ENCODE results near the gene FBLN2. TPM values are rescaled to one million over a fixed set of nuclear protein-coding genes. Genes with fewer than 3 reads are reported as not detected.

Gene FBLN2
- total and polyA plus RNA-seq, 2 of the 4 experiments (the other 2 are of a cell fraction), result 11.8 to 60.8 TPM

DNA sequence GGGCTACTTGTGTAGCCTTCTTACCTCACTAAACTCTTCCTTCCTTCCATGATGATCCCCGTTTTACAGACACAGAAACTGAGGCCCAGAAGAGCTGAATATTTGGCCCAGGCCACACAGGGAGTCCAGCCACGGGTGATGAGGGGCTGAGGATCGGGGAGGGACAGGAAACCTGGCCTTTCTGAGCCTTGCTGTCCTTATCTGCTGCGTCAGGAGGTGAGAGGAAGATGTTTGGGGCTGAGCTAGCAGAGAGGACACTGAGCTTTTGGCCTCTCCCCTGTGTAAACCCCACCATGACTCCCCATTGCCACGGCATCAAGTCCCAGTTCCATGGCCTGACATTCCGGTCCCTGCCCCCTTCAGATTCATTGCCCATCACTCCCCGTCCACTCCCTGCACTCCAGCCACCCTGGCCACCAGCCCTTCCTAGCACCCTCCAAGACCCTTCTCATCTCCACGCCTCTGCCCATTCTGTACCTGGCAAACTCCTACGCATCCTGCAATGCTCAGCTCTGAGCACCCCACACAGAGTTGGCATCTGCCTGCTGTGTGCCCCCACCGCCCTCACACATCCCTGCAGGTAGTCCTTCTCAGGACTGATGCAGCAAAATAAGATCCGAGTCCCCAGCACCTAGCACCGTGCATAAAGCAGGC, 103.0 kb downstream of the FBLN2 start:
- Histone ChIP-seq H3K27me3 (ENCODE audit: control insufficient read depth, insufficient read depth, low read length) (peaks cover 5% of the 10 kb centered on the region; the same call in 1 of the 2 replicates), H4K8ac (ENCODE audit: low read depth in 2 of 2, low read length in 2 of 2) (no peak overlapping the region), H3K79me1 (ENCODE audit: low read depth in 1 of 2, low read length in 2 of 2) (no peaks in the 10 kb centered on the region), H2AK5ac (ENCODE audit: low read depth, low read length) (no peak overlapping the region), H3K18ac (ENCODE audit: low read depth, low read length) (no peak overlapping the region), H3K56ac (ENCODE audit: extremely low read depth, insufficient read depth, low read length) (no peak overlapping the region), H2BK15ac (ENCODE audit: low read depth, low read length) (no peak overlapping the region), H2BK20ac (ENCODE audit: low read depth, low read length) (no peak overlapping the region), H4K91ac (ENCODE audit: insufficient read depth, low read depth, low read length) (no peak overlapping the region), H3K27ac (ENCODE audit: insufficient read depth, low read length) (no peak overlapping the region), H4K5ac (ENCODE audit: low read depth, low read length) (no peak overlapping the region), H3K36me3 (ENCODE audit: control insufficient read depth, insufficient read depth, low read length) (no peaks in the 10 kb centered on the region), H4K20me1 (ENCODE audit: insufficient read depth, low read length) (0 out of 2 replicates have a peak, but pooled peaks cover 3% of the 10 kb centered on the region), H2AFZ (replicated peaks; ENCODE audit: low read length, poor library complexity) (peak overlapping the region; percentile 11), H3K4ac (ENCODE audit: low read depth, low read length) (no peak overlapping the region), H3K9ac (ENCODE audit: low read depth, low read length) (no peak overlapping the region), H3K14ac (replicated peaks; ENCODE audit: low read depth, low read length) (no peak overlapping the region), H2BK5ac (ENCODE audit: low read depth, low read length, poor library complexity, severe bottlenecking) (no peak overlapping the region), H2BK120ac (ENCODE audit: low read depth, low read length) (no peak overlapping the region), H3K4me1 (ENCODE audit: control insufficient read depth, insufficient read depth, low read length) (peaks cover 1% of the 10 kb centered on the region; the same call in 1 of the 2 replicates), H3K9me3 (ENCODE audit: control insufficient read depth, insufficient read depth, low read length) (no peaks in the 10 kb centered on the region), H3K23ac (ENCODE audit: low read depth, low read length) (no peak overlapping the region), H3K9me1 (ENCODE audit: insufficient read depth, low read length) (0 out of 2 replicates have a peak, but pooled peaks cover 2% of the 10 kb centered on the region), H3K4me3 (ENCODE audit: insufficient read depth, low read depth, low read length) (no peak overlapping the region), H3K4me2 (ENCODE audit: low read depth, low read length) (no peak overlapping the region), H2AK9ac (replicated peaks; ENCODE audit: low read depth, low read length, poor library complexity) (peak overlapping the region; percentile 28)
- intact Hi-C loops (cut with micrococcal nuclease), result no loop called here
- ATAC-seq (ENCODE audit: low read depth) (no peak), DNase-seq (no peak)
- no TSS peak for BruUV-seq (replicated peaks)
- no peak for TF ChIP-seq CEBPB (IDR thresholded peaks at IDR 0.05; ENCODE audit: low read depth, low read length)
- no peak for TF ChIP-seq BHLHE40 (IDR thresholded peaks at IDR 0.05; ENCODE audit: low read depth, low read length)
- TF ChIP-seq, protein P1, sequence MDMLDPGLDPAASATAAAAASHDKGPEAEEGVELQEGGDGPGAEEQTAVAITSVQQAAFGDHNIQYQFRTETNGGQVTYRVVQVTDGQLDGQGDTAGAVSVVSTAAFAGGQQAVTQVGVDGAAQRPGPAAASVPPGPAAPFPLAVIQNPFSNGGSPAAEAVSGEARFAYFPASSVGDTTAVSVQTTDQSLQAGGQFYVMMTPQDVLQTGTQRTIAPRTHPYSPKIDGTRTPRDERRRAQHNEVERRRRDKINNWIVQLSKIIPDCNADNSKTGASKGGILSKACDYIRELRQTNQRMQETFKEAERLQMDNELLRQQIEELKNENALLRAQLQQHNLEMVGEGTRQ (IDR thresholded peaks at IDR 0.05; ENCODE audit: low read depth, low read length), result no peak
- TF ChIP-seq SMC3 (IDR thresholded peaks at IDR 0.05; ENCODE audit: low read depth, low read length), result no peak
- no peak for TF ChIP-seq MAFK (IDR thresholded peaks at IDR 0.05; ENCODE audit: low read depth, low read length)
- TF ChIP-seq RCOR1 (IDR thresholded peaks at IDR 0.05; ENCODE audit: insufficient replicate concordance, low read length), result no peak
- TF ChIP-seq NFE2L2 (IDR thresholded peaks at IDR 0.05; ENCODE audit: low read depth, low read length), result no peak
- no peak for TF ChIP-seq MXI1 (IDR thresholded peaks at IDR 0.05; ENCODE audit: borderline replicate concordance, low read depth, low read length)
- no peak for TF ChIP-seq RFX5 (IDR thresholded peaks at IDR 0.05; ENCODE audit: low read depth, low read length)
- TF ChIP-seq FOS (IDR thresholded peaks at IDR 0.05; ENCODE audit: low read depth, low read length), result no peak
- TF ChIP-seq CHD1 (IDR thresholded peaks at IDR 0.05; ENCODE audit: low read depth, low read length), result no peak
- TF ChIP-seq RAD21 (IDR thresholded peaks at IDR 0.05; ENCODE audit: low read length), result no peak
- TF ChIP-seq, protein P2, sequence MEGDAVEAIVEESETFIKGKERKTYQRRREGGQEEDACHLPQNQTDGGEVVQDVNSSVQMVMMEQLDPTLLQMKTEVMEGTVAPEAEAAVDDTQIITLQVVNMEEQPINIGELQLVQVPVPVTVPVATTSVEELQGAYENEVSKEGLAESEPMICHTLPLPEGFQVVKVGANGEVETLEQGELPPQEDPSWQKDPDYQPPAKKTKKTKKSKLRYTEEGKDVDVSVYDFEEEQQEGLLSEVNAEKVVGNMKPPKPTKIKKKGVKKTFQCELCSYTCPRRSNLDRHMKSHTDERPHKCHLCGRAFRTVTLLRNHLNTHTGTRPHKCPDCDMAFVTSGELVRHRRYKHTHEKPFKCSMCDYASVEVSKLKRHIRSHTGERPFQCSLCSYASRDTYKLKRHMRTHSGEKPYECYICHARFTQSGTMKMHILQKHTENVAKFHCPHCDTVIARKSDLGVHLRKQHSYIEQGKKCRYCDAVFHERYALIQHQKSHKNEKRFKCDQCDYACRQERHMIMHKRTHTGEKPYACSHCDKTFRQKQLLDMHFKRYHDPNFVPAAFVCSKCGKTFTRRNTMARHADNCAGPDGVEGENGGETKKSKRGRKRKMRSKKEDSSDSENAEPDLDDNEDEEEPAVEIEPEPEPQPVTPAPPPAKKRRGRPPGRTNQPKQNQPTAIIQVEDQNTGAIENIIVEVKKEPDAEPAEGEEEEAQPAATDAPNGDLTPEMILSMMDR (conservative IDR thresholded peaks at IDR 0.05; ENCODE audit: low read depth, low read length), result no peak
- TF ChIP-seq, protein P3, sequence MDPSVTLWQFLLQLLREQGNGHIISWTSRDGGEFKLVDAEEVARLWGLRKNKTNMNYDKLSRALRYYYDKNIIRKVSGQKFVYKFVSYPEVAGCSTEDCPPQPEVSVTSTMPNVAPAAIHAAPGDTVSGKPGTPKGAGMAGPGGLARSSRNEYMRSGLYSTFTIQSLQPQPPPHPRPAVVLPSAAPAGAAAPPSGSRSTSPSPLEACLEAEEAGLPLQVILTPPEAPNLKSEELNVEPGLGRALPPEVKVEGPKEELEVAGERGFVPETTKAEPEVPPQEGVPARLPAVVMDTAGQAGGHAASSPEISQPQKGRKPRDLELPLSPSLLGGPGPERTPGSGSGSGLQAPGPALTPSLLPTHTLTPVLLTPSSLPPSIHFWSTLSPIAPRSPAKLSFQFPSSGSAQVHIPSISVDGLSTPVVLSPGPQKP (IDR thresholded peaks at IDR 0.05; ENCODE audit: borderline replicate concordance, low read depth, low read length), result no peak
- TF ChIP-seq POLR2A (IDR thresholded peaks at IDR 0.05; ENCODE audit: low read depth, low read length), result no peak
- no peak for TF ChIP-seq MAZ (IDR thresholded peaks at IDR 0.05; ENCODE audit: borderline replicate concordance, low read depth, low read length)
- CTCF ChIA-PET, result no interaction called here
- WGBS, 2 experiments (ENCODE audit: extremely low coverage in 2 of 2, insufficient read length in 1 of 2), result 95% methylated on average over 5 of the region's 12 CpGs; no CpG with 5 or more reads in 1 of the 2 experiments
- in situ Hi-C loops (cut with MboI; ENCODE audit: low sequenced_read_pairs), result no loop called here
- POLR2A ChIA-PET (ENCODE audit: unreplicated experiment), result interaction anchor here (0.5 kb wide), 1 partner anchor 555 kb away, joined by 4 read pairs; no protein-coding TSS in a partner anchor
- dilution Hi-C loops (cut with HindIII; ENCODE audit: low sequenced_read_pairs, unreplicated experiment), result no loop called here

Data from IMR-90 (cell line).